ENCODE data around the gene GATA2. TPM values are rescaled to one million over a fixed set of nuclear protein-coding genes. Genes with fewer than 3 reads are reported as not detected.

GATA2 gene
- total RNA-seq, 4 donors from 2014 or later: 5.4 to 16.0 (median 8.1) TPM

- 0% methylated on average over 3 of the region's 71 CpGs; no CpG with 5 or more reads in 1 of the 2 donors for WGBS, 2 donors (ENCODE audit: low coverage in 1 of 2)
Measured at GRCh38 chr3:128488991-128489673, 3.9 kb downstream of the GATA2 start.

GRCh38 chr3:128488636-128488990 is 4.4 kb downstream of the GATA2 start:
- Histone ChIP-seq H3K27me3 (peaks cover 100% of the 10 kb centered on the region), H3K27ac (peak overlapping the region in 3 of 4 donors; percentile 76 to 82 (median 77)), H3K4me1 (peaks cover 0 to 82% (median 65%) of the 10 kb centered on the region in 3 donors), H3K4me3 (peak overlapping the region; percentile 33 to 63), H3K9me3 (no peaks in the 10 kb centered on the region), H3K36me3 (no peaks in the 10 kb centered on the region)
- TF ChIP-seq POLR2A (IDR thresholded peaks at IDR 0.05) (no peak), EP300 (IDR thresholded peaks at IDR 0.05) (no peak), POLR2AphosphoS5 (IDR thresholded peaks at IDR 0.05) (no peak)
- TF ChIP-seq, protein P1, sequence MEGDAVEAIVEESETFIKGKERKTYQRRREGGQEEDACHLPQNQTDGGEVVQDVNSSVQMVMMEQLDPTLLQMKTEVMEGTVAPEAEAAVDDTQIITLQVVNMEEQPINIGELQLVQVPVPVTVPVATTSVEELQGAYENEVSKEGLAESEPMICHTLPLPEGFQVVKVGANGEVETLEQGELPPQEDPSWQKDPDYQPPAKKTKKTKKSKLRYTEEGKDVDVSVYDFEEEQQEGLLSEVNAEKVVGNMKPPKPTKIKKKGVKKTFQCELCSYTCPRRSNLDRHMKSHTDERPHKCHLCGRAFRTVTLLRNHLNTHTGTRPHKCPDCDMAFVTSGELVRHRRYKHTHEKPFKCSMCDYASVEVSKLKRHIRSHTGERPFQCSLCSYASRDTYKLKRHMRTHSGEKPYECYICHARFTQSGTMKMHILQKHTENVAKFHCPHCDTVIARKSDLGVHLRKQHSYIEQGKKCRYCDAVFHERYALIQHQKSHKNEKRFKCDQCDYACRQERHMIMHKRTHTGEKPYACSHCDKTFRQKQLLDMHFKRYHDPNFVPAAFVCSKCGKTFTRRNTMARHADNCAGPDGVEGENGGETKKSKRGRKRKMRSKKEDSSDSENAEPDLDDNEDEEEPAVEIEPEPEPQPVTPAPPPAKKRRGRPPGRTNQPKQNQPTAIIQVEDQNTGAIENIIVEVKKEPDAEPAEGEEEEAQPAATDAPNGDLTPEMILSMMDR (IDR thresholded peaks at IDR 0.05): no peak
- no peak for ATAC-seq
- WGBS, 2 donors (ENCODE audit: low coverage in 1 of 2): no CpG with 5 or more reads among the region's 21 CpGs

More at GRCh38 chr3:128488991-128489673, 3.9 kb downstream of the GATA2 start:
- TF ChIP-seq EP300 (IDR thresholded peaks at IDR 0.05) (no peak), POLR2A (IDR thresholded peaks at IDR 0.05) (peak in 1 of 2 donors; percentile 28)
- TF ChIP-seq, protein P1 (IDR thresholded peaks at IDR 0.05): no peak
- Histone ChIP-seq H3K9me3 (no peaks in the 10 kb centered on the region), H3K4me3 (peak overlapping the region; percentile 9 to 63), H3K36me3 (no peaks in the 10 kb centered on the region), H3K4me1 (peaks cover 0 to 78% (median 65%) of the 10 kb centered on the region in 3 donors), H3K27me3 (peaks cover 100% of the 10 kb centered on the region), H3K27ac (peak overlapping the region in 3 of 4 donors; percentile 76 to 82 (median 77))
- ATAC-seq: peak; percentile 19

- Histone ChIP-seq H3K4me1 (peaks cover 0 to 83% (median 63%) of the 10 kb centered on the region in 3 donors), H3K27me3 (peaks cover 100% of the 10 kb centered on the region), H3K36me3 (no peaks in the 10 kb centered on the region), H3K9me3 (no peaks in the 10 kb centered on the region), H3K4me3 (peak overlapping the region; percentile 33 to 63), H3K27ac (peak overlapping the region in 3 of 4 donors; percentile 76 to 82 (median 77))
- no peak for TF ChIP-seq EP300 (IDR thresholded peaks at IDR 0.05)
- TF ChIP-seq, protein P1 (IDR thresholded peaks at IDR 0.05): no peak
- peak; percentile 59 to 65 for TF ChIP-seq POLR2A (IDR thresholded peaks at IDR 0.05)
- TF ChIP-seq POLR2AphosphoS5 (IDR thresholded peaks at IDR 0.05): peak; percentile 33
- no CpG with 5 or more reads among the region's 68 CpGs for whole genome bisulfite sequencing, 2 donors (ENCODE audit: low coverage in 1 of 2)
- ATAC-seq: peak; percentile 73
Measured at GRCh38 chr3:128487813-128488635, 5.0 kb downstream of the GATA2 start.

- Histone ChIP-seq H3K27me3 (peaks cover 100% of the 10 kb centered on the region), H3K4me3 (peak overlapping the region; percentile 33 to 63), H3K9me3 (no peaks in the 10 kb centered on the region), H3K36me3 (no peaks in the 10 kb centered on the region), H3K4me1 (peaks cover 0 to 83% (median 57%) of the 10 kb centered on the region in 3 donors), H3K27ac (peak overlapping the region in 3 of 4 donors; percentile 43 to 82 (median 77))
- WGBS, 2 donors (ENCODE audit: low coverage in 1 of 2): 8% methylated on average over 2 of the region's 18 CpGs; no CpG with 5 or more reads in 1 of the 2 donors
- no peak for TF ChIP-seq EP300 (IDR thresholded peaks at IDR 0.05)
- TF ChIP-seq POLR2AphosphoS5 (IDR thresholded peaks at IDR 0.05): no peak
- TF ChIP-seq, protein P1 (IDR thresholded peaks at IDR 0.05): no peak
- no peak for TF ChIP-seq POLR2A (IDR thresholded peaks at IDR 0.05)
- ATAC-seq: no peak
Measured at GRCh38 chr3:128487538-128487812, 5.5 kb downstream of the GATA2 start.

All from gastroesophageal sphincter (tissue), 4 donors.